Measurements from ENCODE around the gene CLCN1. TPM values are rescaled to one million over a fixed set of nuclear protein-coding genes. Genes with fewer than 3 reads are reported as not detected.

Gene CLCN1
- under 1 TPM in 1 of 2 donors, not detected in 1; 0.11 TPM for total RNA-seq

GRCh38 chr7:143315776-143316175 is at the start of gene CLCN1:
TSS of gene CLCN1 (plus strand) at chr7:143316111. CDS start at chr7:143316213, 102 bp downstream.
- no peaks in the 10 kb centered on the region for H3K9me3 Mint-ChIP-seq
- H3K4me1 Mint-ChIP-seq = peaks cover 5% of the 10 kb centered on the region
- peak within 1 kb of the TSS; percentile 3 for H3K27ac Mint-ChIP-seq
- no peak for ATAC-seq (replicated peaks)
- no peak within 1 kb of the TSS for H3K4me3 Mint-ChIP-seq
- H3K36me3 Mint-ChIP-seq (ENCODE audit: low read depth) = no peaks in the 10 kb centered on the region
- H3K27me3 Mint-ChIP-seq = no peaks in the 10 kb centered on the region

DNA sequence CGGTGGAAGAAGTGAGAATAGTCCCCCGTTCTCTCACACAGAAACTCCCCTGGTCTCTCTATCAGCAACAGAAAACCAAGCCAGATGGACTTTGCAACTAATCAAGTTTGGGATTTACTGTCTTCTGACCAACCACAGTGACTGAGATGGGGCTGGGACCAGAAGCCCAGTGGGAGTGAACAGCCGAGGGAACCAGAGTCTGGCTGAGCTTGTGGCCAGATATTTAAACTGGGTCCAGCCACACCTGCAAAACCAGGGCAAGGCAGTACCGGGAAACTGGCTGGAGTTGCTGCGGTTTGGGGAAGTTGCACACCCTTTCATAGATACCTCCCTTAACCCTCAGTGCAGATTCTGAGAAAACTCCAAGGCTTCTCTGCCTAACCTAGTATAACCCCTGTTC is 46.7 kb upstream of the CLCN1 start:
- Mint-ChIP-seq H3K4me1 (peaks cover 27% of the 10 kb centered on the region), H3K27ac (peak overlapping the region; percentile 28), H3K4me3 (no peak overlapping the region), H3K27me3 (no peaks in the 10 kb centered on the region), H3K36me3 (ENCODE audit: low read depth) (peaks cover 71% of the 10 kb centered on the region), H3K9me3 (no peaks in the 10 kb centered on the region)
- no peak for ATAC-seq (replicated peaks)

DNA sequence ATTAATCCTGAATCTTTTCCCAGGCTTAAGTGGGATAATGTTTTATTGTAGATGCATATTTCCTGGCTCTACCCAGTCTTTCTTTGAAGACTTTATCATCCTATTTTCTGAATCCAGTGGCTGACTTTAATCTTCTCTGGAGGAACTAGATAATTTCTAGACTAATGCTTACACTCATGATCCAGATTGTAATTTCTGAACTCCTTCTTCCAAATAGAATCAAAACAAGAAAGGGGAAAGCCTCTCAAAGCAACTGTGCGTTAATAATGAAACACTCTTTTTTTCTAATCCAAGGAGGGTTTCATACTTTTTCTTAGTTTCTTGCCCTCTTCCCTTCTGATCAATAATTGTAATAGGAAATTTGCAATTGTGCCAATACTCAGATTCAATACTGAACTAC is 44.7 kb upstream of the CLCN1 start:
- peak overlapping the region; percentile 11 for H3K27ac Mint-ChIP-seq
- no peaks in the 10 kb centered on the region for H3K27me3 Mint-ChIP-seq
- H3K4me3 Mint-ChIP-seq = peak overlapping the region; percentile 8
- no peaks in the 10 kb centered on the region for H3K9me3 Mint-ChIP-seq
- peaks cover 15% of the 10 kb centered on the region for H3K4me1 Mint-ChIP-seq
- peak; percentile 69 for ATAC-seq (replicated peaks)
- peaks cover 51% of the 10 kb centered on the region for H3K36me3 Mint-ChIP-seq (ENCODE audit: low read depth)

DNA sequence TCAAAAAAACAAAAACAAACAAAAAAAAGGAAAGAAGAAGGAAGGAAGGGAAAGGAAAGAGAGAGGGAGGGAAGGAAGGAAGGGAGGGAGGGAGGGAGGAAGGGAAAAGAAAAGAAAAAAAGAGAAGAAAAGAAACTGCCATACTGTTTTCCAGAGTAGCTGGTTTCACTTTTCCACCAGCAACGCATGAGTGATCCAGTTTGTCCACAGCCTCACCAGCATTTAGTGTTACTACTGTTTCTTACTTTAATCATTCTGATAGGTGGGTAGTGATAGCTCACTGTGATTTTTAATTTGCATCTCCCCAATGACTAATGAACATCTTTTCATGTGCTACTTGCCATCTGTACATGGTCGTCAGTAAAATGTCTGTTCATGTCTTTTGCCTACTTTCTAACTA is 43.0 kb upstream of the CLCN1 start:
- Mint-ChIP-seq H3K27ac (no peak overlapping the region), H3K27me3 (no peaks in the 10 kb centered on the region), H3K36me3 (ENCODE audit: low read depth) (peaks cover 35% of the 10 kb centered on the region), H3K9me3 (no peaks in the 10 kb centered on the region), H3K4me1 (peaks cover 15% of the 10 kb centered on the region), H3K4me3 (no peak overlapping the region)
- ATAC-seq (replicated peaks) = peak; percentile 23

GRCh38 chr7:143279186-143280098 is 36.5 kb upstream of the CLCN1 start:
- H3K4me1 Mint-ChIP-seq = peaks cover 31% of the 10 kb centered on the region
- no peaks in the 10 kb centered on the region for H3K9me3 Mint-ChIP-seq
- H3K4me3 Mint-ChIP-seq = peak overlapping the region; percentile 86
- peak; percentile 76 for ATAC-seq (replicated peaks)
- no peaks in the 10 kb centered on the region for H3K36me3 Mint-ChIP-seq (ENCODE audit: low read depth)
- no peaks in the 10 kb centered on the region for H3K27me3 Mint-ChIP-seq
- H3K27ac Mint-ChIP-seq = peak overlapping the region; percentile 95

DNA sequence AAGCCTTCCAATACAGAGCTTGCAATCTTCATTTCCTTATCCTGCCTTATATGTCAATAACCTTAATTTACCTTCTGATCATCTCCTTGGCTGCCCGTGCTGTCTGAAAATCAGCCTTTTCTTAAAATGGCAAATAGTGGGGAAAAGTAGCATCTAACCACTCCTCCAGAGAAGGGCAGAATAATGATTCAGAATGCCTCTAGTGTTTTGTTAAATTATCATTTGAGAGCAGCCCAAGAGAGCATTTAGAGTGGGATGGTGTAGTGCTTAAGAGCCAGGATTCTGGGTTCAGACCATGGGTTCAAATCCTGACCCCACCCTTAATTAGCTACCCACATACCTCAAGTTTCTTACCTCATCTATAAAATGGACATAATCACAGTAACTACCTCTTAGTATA is 35.8 kb upstream of the CLCN1 start:
- peak; percentile 50 for ATAC-seq (replicated peaks)
- Mint-ChIP-seq H3K27me3 (no peaks in the 10 kb centered on the region), H3K4me1 (peaks cover 31% of the 10 kb centered on the region), H3K9me3 (no peaks in the 10 kb centered on the region), H3K36me3 (ENCODE audit: low read depth) (no peaks in the 10 kb centered on the region), H3K4me3 (peak overlapping the region; percentile 86), H3K27ac (peak overlapping the region; percentile 95)

DNA sequence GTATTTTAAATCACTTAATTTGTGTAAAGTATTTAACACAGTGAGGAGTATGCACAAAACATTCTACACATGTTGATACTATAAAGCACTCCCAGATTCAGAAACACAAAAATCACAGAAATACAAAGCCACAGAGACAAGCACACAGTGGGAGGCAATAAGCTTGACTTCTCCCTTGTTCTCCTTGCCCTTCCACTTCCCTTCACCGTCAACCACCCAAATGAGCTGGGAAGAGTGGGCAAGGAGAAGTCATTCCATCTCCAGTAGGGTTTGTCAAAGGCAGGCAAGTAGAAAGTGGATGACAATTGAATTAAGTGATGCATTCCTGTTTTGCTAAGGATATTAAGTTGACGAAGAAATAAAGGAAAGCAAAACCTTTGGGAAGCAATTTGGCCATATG is 35.3 kb upstream of the CLCN1 start:
- H3K27ac Mint-ChIP-seq = peak overlapping the region; percentile 95
- no peaks in the 10 kb centered on the region for H3K36me3 Mint-ChIP-seq (ENCODE audit: low read depth)
- no peaks in the 10 kb centered on the region for H3K9me3 Mint-ChIP-seq
- no peaks in the 10 kb centered on the region for H3K27me3 Mint-ChIP-seq
- peaks cover 34% of the 10 kb centered on the region for H3K4me1 Mint-ChIP-seq
- H3K4me3 Mint-ChIP-seq = peak overlapping the region; percentile 86
- ATAC-seq (replicated peaks) = no peak

GRCh38 chr7:143281529-143281928 is 34.4 kb upstream of the CLCN1 start:
- H3K4me3 Mint-ChIP-seq = peak overlapping the region; percentile 28

DNA sequence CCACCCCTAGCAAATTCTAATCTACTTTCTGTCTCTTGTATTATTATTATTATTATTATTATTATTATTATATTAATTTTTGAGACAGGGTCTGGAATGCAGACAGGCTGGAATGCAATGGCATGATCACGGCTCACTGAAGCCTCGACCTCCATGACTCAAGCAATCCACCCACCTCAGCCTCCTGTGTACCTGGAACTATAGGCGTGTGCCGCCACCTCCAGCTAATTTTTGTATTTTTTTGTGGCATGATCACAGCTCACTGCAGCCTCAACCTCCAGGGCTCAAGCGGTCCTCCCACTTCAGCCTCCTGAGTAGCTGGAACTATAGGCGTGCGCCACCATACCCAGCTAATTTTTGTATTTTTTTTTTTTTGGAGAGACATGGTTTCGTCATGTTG is 33.8 kb upstream of the CLCN1 start:
- no peak for ATAC-seq (replicated peaks)
- Mint-ChIP-seq H3K27ac (no peak overlapping the region), H3K9me3 (no peaks in the 10 kb centered on the region), H3K4me1 (peaks cover 35% of the 10 kb centered on the region), H3K4me3 (no peak overlapping the region), H3K27me3 (no peaks in the 10 kb centered on the region), H3K36me3 (ENCODE audit: low read depth) (no peaks in the 10 kb centered on the region)

More at GRCh38 chr7:143281529-143281928, 34.4 kb upstream of the CLCN1 start:
- H3K4me1 Mint-ChIP-seq = peaks cover 35% of the 10 kb centered on the region
- ATAC-seq (replicated peaks) = no peak
- no peaks in the 10 kb centered on the region for H3K27me3 Mint-ChIP-seq
- no peak overlapping the region for H3K27ac Mint-ChIP-seq
- H3K9me3 Mint-ChIP-seq = no peaks in the 10 kb centered on the region
- no peaks in the 10 kb centered on the region for H3K36me3 Mint-ChIP-seq (ENCODE audit: low read depth)

DNA sequence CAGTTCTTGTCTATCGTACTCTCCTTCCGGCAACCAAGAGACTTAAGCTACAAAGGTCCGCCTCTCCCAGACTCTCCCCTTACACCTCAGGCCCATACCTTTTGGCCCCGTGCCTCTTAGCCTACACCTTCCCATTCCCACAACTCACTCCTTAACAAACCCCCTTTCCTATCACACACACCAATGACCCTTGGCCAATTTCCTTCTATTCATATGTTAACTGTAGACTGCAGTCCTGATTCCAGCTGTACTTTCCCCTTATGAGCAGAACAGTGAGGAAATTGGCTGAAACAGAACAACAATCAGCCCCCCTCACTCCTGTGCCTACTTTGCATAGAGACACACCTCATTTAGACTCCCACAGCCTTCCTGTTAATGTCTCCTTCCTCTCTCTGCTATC is 32.5 kb upstream of the CLCN1 start:
- Mint-ChIP-seq H3K4me3 (peak overlapping the region; percentile 8), H3K27ac (no peak overlapping the region), H3K9me3 (no peaks in the 10 kb centered on the region), H3K27me3 (no peaks in the 10 kb centered on the region), H3K4me1 (peaks cover 40% of the 10 kb centered on the region), H3K36me3 (ENCODE audit: low read depth) (no peaks in the 10 kb centered on the region)
- ATAC-seq (replicated peaks) = no peak

DNA sequence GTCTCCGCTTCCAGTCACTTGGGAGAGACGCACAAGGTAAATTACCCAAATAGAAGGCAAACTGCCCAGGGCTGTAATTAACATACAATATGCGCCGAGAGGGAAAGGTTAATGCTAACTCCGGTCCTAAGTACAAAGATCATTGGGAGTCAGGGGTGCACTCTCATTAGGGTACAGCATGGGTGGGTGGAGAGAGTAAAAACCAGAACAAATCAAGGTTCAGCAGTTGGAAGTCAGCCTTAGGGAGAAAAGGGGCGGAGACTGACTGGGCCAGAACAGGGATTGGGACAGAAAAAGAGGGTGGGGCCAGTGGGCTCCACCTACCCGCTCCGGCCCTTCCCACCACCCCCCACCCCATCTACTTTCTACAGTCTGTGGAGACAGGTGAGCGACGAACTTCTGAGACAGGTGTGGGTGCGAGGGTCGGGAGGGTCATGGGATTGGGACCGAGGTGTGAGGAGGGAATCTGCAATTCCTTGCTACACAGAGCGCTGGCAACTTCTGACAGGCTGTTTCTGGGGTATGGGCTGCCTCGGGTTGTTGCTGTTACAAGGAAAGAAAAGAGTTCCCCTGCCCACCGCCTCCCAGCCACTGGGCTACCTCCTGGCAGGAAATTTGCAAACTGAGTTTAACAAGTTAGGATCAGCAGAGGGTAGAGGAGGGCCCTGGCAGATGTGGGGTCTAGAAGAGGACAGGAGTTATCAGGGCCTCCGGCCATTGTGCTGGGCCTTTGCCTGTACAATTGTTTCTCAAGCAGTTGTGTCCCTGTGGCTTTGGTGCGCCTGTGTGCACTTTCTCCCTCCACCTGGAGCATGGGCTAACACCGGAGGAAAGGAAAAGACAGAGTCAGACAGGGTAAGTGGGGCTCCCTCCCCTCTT is 31.1 kb upstream of the CLCN1 start, which contains the start of gene TMEM139:
Gene TMEM139 (plus strand): TSS at position 368 of the 879 bp plus-strand sequence. CDS start 1,000 bp downstream, outside the sequence.
- no peak for ATAC-seq (replicated peaks)
- peaks cover 14% of the 10 kb centered on the region for H3K36me3 Mint-ChIP-seq (ENCODE audit: low read depth)
- H3K4me1 Mint-ChIP-seq = peaks cover 29% of the 10 kb centered on the region
- no peaks in the 10 kb centered on the region for H3K27me3 Mint-ChIP-seq
- no peak within 1 kb of the TSS for H3K27ac Mint-ChIP-seq
- H3K4me3 Mint-ChIP-seq = peak within 1 kb of the TSS; percentile 8
- no peaks in the 10 kb centered on the region for H3K9me3 Mint-ChIP-seq

DNA sequence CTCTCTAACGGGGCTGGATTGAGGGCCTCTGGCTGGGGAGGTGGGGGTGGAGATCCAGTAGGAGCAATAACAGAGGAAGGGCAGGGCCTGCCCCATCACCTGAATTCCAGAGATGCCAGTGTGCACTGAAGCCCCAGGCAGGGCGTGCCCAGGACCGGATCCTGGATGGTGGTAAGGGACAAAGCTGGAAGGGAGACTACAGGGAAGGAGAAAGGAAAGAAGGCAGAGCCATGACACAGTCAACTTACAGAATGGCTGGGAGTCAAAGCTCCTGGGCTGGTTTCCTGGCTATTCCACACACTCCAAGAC is 30.5 kb upstream of the CLCN1 start:
- no peaks in the 10 kb centered on the region for H3K9me3 Mint-ChIP-seq
- H3K27me3 Mint-ChIP-seq = no peaks in the 10 kb centered on the region

DNA sequence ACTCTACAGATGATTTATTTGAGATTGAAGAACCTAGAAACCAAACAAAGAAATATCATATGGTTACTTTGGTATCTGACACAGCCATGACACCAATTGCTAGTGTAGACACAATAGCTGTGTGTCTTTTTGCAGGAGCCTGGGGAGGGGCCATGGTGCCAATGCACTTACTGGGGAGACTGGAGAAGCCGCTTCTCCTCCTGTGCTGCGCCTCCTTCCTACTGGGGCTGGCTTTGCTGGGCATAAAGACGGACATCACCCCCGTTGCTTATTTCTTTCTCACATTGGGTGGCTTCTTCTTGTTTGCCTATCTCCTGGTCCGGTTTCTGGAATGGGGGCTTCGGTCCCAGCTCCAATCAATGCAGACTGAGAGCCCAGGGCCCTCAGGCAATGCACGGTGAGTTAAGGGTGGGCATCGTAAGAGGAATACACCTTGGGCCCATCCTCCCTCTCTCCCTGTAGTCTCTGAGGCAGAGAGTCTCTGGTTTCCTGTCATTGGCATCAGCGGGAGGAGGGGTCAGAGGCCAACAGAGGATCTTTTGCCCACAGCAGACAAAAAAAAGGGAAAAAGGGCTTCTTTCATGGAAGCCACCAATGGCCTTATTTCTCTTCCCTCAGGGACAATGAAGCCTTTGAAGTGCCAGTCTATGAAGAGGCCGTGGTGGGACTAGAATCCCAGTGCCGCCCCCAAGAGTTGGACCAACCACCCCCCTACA is 29.9 kb upstream of the CLCN1 start:
- Mint-ChIP-seq H3K27ac (no peak overlapping the region), H3K36me3 (ENCODE audit: low read depth) (peaks cover 25% of the 10 kb centered on the region), H3K27me3 (no peaks in the 10 kb centered on the region), H3K4me3 (no peak overlapping the region), H3K9me3 (no peaks in the 10 kb centered on the region), H3K4me1 (peaks cover 22% of the 10 kb centered on the region)
- ATAC-seq (replicated peaks) = no peak

More for the DNA sequence above, 30.5 kb upstream of the CLCN1 start:
- Mint-ChIP-seq H3K36me3 (ENCODE audit: low read depth) (peaks cover 20% of the 10 kb centered on the region), H3K4me3 (no peak overlapping the region), H3K27ac (no peak overlapping the region), H3K4me1 (peaks cover 23% of the 10 kb centered on the region)
- no peak for ATAC-seq (replicated peaks)

GRCh38 chr7:143286522-143286890 is 29.4 kb upstream of the CLCN1 start:
- no peak for ATAC-seq (replicated peaks)
- Mint-ChIP-seq H3K27me3 (no peaks in the 10 kb centered on the region), H3K9me3 (no peaks in the 10 kb centered on the region), H3K4me1 (peaks cover 27% of the 10 kb centered on the region), H3K4me3 (peak overlapping the region; percentile 98), H3K36me3 (ENCODE audit: low read depth) (peaks cover 31% of the 10 kb centered on the region), H3K27ac (no peak overlapping the region)

Data from activated T-helper 17 cell treated with anti-CD3 and anti-CD28 coated beads, Interleukin-2, amount 50 U/mL, for 72 hours (primary cell).